GM18526 (cell line): ENCODE data around the gene FAM114A2.

Experiments used
- POLR2A ChIP-seq: IDR thresholded peaks from 3 replicates; pipeline ENCODE4 v1.6.1; 2011; ENCODE audit not compliant: insufficient read length; ENCODE audit errors: extremely low read depth

Gene FAM114A2

DNA sequence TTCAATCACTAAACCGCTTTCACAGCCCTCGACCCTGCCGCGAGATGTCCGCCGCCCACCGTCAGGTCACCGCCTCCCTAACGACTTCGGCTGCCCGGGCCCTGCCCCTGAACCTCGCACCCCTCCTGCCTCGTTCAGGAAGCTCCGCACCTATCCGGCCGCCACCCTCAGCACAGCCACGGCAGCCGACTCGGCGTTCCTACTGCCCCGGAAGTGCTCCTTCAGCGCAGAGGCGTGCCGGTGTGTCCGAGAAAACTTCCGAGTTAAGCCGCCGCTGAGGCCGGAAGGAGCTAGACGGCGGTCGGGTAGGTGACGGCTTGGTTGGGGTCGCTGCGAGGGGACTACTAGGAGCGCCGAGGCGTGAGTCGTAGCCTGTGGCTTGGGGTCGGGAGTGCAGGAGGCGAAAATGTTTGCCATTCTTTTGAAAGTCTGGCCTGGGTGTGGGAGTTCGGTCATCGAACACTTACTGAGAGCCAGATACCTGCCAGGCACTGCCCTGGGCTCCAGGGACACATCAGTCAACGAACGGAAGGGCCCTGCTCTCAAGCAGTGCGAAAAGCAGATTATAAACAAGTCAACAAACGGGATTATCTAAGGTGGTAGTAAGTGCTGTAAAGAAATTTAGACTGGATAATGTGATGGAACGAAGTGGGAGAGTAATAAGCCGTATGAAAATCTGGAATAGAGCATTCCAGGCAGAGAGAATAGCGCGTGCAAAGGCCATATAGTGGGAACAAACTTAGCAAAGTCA lies at the start of gene FAM114A2, which contains the start of gene MFAP3:
TSS of gene FAM114A2 (minus strand) at position 204 of the 751 bp plus-strand sequence. CDS start 3,957 bp downstream, outside the sequence.
TSS of gene MFAP3 (plus strand) at position 261 of the 751 bp plus-strand sequence. CDS start 10,756 bp downstream, outside the sequence.
- peak; percentile 93 for TF ChIP-seq POLR2A

DNA sequence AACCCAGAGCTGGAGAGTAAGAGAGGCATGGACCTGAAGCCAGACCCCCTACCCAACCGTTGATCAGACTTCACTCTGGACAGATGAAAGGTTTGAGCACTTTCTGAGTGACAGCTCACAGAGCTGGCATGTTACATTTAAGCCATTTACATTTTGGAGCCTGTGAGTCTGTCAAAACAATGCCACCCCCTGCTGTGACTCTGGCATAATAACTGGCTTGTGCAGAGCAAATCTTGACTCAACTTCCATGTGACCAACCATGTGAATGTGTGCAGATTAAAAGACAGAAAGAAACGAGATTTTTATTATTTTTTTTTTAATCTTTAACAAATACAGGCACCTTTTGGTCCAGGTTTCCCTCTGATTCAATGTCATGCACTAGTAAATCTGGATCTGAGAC lies 48.5 kb upstream of the FAM114A2 start:
- TF ChIP-seq POLR2A: no peak

DNA sequence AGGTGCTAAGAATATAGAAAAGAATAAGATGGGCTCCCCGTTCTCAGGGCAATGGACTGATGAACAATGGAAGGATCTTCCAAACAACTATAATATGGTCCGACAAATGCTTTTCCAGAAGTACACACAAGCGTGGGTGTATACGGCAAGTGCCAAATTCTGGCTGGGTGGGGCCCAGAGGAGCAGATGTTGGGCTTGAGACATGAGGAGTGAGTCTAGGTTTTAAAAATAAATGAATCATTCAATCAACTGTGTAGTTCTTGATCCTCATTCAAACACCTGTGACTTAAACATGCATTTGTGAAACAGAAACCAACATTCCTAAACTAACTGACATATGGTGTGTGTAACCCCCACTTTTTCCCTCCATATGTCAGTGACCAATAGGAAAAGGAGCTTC lies 47.9 kb upstream of the FAM114A2 start:
- TF ChIP-seq POLR2A: no peak

DNA sequence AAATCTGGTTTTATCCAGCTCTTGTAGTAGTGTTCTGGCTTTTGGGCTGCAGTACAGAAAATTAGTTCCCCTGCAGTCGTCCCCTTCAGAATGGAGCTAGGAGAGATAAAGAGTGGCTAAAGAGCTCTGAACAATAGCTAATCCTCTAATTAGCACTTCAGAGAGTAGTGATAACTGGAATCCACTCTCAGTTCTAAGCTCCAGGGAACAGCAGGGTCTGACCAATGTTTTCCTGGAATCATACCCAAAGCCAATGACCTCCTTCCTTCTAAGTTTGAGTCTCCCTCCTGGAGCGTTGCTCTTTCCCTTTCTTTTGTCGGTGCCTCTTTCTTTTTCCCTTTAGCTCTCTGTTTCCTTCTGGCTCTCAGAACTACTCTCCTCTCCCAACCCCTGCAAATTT lies 47.4 kb upstream of the FAM114A2 start:
- no peak for TF ChIP-seq POLR2A

DNA sequence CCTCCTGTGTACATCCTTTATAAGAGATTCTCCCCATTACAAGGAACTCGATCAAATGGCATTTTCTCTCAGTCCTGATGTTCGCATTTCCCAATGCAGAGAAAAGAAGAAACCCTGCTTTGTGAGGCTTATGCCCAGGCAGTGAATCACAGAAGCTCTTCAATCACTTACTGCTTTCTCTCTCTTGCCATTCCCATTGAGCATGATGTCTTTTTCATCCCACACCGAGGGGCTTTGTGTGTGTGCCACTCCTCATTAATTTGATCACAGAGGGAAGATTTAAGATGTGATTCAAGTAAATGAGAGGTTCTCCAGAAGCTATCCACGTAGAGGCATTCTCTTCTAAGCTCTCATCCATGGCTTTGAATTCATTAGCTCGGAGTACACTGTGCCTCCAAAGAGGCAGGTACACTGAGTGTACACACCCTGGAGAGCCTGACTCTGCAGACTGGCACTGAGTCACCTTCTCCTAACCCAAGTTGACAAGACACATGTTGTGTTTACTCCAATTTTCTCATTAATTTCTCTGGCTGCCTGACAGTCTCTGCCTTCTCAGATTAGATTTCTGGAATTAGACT lies 45.4 kb upstream of the FAM114A2 start:
- no peak for TF ChIP-seq POLR2A

DNA sequence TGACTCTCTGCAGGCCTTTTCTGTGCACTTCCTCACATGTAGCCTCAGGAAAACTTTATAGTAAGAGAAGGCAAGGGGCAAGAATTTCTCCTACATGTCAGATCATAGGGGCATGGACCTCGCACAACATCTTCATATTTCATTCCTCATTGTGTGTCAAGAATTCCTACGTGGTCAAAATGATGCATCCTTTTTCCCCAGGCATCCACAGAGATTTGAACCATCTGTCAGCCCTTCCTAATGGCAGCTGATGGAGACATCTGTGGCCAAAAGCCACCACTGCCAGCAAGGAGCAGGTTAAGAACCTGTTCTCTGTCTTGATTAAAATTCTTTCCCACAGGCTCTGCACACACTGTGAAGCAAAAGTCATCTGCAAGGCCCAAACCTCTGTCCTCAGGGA lies 42.5 kb upstream of the FAM114A2 start:
- no peak for TF ChIP-seq POLR2A

DNA sequence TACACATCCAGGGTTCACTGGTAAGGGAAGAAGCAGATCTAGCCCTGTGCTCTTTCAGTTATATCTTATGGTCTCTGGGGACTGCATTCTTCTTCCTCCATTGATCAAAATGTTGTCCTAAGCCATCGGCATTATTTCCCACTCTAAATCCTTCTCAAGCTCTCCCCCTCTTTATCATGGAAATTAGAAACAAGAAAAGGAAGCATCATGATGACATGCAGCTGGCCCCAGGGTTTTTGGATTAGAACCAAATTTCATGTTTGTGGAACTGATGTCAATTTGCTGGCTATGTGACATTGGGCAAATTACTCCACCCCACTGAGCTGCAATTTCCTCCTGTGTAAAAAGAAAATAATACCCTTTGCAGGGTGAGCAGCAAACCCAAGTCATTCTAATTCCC lies 39.6 kb upstream of the FAM114A2 start:
- no peak for TF ChIP-seq POLR2A

DNA sequence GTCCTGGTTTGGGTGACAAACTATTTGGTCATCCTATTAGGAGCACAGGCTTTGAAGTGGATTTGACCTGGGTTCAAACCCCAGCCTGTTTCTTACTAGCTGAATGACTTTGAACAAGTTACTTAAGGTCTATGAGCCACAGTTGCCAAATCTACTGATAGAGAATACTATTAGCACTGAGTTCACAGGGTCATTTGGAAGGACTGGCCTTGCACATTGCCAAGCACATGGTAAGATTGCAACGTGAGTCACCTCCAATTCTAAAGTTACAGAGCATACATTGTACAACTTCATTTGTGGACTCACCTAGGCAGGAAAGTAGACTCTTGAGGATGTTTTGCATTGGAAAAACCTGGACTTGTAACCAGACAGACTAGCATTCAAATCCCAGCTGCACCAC lies 39.0 kb upstream of the FAM114A2 start:
- TF ChIP-seq POLR2A: no peak

DNA sequence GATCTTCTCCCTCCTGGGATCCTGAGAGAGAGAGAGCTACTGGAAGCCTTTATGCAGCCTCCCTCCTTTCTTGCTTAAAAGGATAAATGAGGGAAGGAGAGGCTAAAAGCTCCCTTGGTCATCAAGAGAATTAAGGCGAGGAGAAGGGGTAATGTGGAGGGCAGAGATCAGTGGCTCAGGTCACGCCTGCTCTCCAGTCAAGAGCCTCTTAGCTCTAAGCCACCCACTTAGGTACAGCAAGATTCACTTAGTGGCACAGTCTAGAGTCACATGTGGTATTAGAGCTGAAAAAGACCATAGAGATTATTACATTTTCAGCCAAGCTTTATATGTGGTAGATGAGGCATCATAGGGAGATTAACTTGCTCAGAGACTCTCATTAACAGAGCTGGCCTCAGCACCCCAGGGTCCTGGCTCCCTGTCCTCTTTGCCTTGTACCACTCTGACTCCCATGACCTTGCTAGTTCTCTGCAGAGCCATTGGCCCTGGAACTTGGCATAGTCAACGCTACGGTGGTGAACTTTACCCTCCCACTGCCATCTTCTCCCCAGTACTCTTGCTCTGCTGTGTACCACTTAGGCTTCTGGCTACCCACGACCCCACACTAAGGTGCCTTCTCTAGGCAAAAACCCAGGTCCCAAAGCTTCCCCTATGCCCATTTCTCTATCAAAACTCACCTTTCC lies 37.7 kb upstream of the FAM114A2 start:
- no peak for TF ChIP-seq POLR2A

DNA sequence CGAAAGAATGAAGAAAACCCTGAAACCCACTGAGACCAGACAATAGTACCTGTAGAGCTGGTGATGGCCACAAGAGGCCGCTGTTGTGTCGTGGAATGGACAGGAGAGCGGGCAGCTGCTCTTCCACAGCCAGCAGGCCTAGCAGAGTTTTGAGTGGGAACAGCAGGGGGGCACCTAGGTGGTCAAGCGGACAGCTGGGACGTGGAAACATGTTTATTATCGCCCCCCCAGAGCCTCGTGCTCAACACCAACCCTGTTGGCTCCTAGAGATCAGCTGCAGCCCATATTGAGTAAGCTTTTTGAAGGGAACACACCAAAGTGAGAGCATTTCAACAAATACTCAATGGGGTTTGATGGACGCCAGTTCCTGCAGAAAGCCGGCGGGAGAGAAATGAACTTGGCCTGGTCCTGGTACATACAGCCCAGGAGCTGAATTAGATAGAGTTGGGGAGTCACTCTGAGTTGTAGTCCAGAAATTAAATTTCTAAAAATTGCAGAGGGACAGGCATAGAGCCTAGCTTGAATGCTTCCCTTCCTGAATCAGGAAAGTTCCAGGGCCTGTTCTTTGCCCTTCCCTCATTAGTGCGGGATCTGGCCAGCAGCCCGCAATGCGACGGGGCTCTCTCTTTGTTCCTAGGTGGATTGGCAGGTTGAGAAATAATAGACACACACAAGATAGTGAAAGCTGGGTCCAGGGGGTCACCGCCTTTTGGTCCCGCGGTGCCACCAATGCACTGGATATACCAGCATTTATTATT lies 33.9 kb upstream of the FAM114A2 start:
- no peak for TF ChIP-seq POLR2A

DNA sequence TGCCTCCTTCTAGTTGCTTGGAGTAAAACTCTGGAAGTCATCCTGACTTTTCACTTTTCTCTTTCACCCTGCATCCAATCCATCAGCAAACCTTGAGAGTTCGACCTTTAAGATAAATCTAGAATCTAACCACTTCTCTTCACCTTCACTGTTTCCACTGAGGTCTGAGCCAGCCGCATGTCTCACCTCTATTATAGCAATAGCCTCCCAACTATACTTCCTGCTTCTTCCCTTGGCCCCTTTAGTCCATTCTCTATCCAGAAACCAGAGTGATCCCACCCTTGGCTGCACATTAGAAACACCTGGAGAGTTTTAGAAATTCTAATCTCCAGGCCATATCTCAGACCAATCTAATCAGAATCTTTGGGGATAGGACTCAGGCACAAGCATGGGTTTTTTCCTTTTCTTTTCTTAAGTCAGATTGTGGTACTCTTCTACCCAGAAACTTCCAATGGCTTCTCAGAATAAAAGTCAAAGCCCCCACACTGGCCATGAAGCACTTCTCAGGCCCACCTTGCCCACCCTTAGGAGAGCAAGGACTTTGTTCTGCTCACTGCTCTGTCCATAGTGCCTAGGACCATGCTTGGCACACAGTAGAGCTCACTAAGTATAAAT lies 33.2 kb upstream of the FAM114A2 start:
- TF ChIP-seq POLR2A: no peak

DNA sequence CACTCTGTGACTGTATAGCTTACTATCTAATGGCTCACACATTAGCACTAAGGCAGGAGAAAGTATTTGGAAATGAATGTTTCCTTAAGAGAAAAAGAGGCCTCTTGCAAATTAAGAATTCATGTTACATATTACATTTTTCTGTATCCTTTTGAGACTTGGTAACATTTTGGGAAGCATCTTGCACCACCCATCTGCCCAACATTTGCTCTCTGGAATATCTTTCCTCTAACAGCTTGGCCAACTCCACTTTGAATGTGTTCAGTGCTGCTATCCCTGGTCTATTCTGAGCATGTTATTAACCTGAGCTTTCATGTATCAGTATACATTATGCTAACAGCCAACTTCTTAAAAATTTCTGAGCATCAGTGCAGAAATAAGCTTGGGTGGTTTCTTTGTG lies 27.3 kb upstream of the FAM114A2 start:
- no peak for TF ChIP-seq POLR2A

DNA sequence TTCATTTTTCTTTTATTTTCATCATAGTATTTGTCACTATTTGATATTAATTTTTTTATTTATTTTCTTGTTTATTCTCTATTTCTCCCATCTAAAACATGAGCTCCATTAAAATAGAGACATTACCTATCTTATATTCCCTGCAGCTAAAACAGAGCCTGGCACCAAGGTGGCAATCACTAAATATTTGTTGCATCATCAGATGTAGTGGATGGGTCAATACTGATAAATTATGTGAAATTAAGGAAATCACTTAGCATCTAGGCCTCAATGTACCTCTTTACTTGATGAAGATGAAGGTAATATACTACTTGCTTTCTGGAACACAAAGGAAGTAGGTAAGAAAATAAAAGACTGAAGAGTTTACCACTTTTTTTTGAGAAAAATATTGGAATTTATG lies 24.7 kb upstream of the FAM114A2 start:
- no peak for TF ChIP-seq POLR2A

DNA sequence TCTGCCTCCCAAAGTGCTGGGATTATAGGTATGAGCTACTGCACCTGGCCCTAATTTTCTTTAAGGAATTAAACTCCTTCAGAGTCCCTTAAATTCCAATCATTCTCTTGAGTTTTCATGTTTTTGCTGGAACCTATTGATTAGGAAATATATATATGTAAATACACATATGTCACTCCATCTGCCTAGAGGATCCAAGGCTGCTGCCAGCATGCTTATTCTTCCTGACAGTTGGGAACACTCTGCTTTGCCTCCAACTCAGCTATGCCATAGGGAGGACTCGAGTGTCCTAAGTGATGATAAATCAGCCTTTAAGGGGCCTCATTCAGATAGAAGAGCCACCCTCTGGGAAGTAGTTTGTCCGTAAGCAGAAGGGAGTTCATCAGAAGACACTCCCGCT lies 21.9 kb upstream of the FAM114A2 start:
- TF ChIP-seq POLR2A: no peak

DNA sequence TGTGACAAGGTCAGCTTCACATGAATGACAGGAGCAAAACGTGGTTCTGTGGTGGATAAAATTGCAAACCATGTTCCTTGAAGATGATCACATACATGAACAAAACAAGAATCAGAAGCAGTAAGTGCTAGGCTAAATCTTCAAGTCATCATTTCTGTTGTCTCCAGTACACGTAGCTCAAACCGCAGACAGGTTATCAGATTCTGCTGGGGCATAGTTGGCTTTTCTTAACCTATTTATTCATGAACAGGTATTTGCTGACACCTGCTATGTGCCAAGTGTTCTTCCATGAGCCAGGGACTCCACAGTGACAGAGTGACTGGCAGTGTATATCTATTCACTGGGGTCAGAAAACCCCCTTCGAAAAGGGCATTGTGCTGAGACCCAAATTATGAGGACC lies 20.9 kb upstream of the FAM114A2 start:
- TF ChIP-seq POLR2A: no peak

DNA sequence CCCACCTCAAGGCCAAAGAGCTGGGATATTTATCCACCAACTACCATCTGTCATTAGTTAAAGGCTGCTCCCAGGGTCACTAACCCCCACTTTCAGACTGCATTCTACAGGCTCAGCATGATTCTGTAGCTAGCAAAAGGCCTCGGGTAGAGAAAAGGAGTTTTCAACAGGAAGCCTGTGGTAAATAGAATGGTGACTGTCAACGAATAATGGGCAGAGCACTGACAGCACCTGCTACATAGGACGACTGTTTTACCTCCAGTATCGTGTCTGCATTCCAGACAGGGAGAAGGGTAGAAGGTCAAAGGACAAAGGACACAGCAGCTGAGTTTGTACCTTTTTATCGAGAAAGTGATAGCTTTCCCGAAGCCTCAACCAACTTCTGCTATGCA lies 20.3 kb upstream of the FAM114A2 start:
- no peak for TF ChIP-seq POLR2A
